NT2/D1 (cell line): Measurements from ENCODE around the gene ZNF223.

Experiments
- SUZ12 ChIP-seq: IDR thresholded peaks from 2 replicates; pipeline ENCODE4 v1.6.1; 2011; ENCODE audit not compliant: insufficient read length, insufficient read depth; ENCODE audit errors: extremely low read depth
- YY1 ChIP-seq: IDR thresholded peaks from 2 replicates; pipeline ENCODE4 v1.6.1; 2011; ENCODE audit not compliant: insufficient read length, insufficient read depth
- ZNF274 ChIP-seq: IDR thresholded peaks from 2 replicates; pipeline ENCODE4 v1.6.1; 2011; ENCODE audit warnings: mild to moderate bottlenecking, low read depth, low read length

GRCh38 chr19:44005973-44006372 lies 45.9 kb upstream of the ZNF223 start:
- TF ChIP-seq ZNF274 (no peak), YY1 (no peak), SUZ12 (no peak)
